Measurements from ENCODE around the gene F11. TPM values are rescaled to one million over a fixed set of nuclear protein-coding genes. Genes with fewer than 3 reads are reported as not detected.
A peak's percentile ranks its signal among the peaks of the same experiment; 100 is the strongest.
"Not testable (repeated sequence)": the region's sequence is repeated elsewhere in the genome, so short reads cannot be mapped to it uniquely, and the experiment has no call there.

The F11 gene
- total RNA-seq, 1 donor from 2014 or later = not detected

GRCh38 chr4:186297013-186297645 lies 31.1 kb downstream of the F11 start:
- FAIRE-seq = peak; percentile 95
- peak; percentile 54 to 61 for DNase-seq (ENCODE audit: low spot score in 2 of 2)

GRCh38 chr4:186298031-186298647 lies 32.1 kb downstream of the F11 start:
- FAIRE-seq (no peak), DNase-seq (ENCODE audit: low spot score in 2 of 2) (no peak)

GRCh38 chr4:186299291-186299690 lies 33.3 kb downstream of the F11 start:
- DNase-seq (ENCODE audit: low spot score in 2 of 2) (no peak), FAIRE-seq (no peak)

- DNase-seq (ENCODE audit: low spot score in 2 of 2) (no peak), FAIRE-seq (no peak)
Observed at GRCh38 chr4:186300659-186301390, 34.8 kb downstream of the F11 start.

GRCh38 chr4:186304216-186304615 lies 38.2 kb downstream of the F11 start:
- FAIRE-seq (no peak), DNase-seq (ENCODE audit: low spot score in 2 of 2) (no peak)

GRCh38 chr4:186304866-186305505 lies 39.0 kb downstream of the F11 start:
- FAIRE-seq = no peak
- DNase-seq (ENCODE audit: low spot score in 2 of 2) = no peak

- FAIRE-seq (no peak), DNase-seq (ENCODE audit: low spot score in 2 of 2) (no peak)
Observed at GRCh38 chr4:186307497-186307896, 41.5 kb downstream of the F11 start.

- FAIRE-seq (no peak), DNase-seq (ENCODE audit: low spot score in 2 of 2) (no peak)
Observed at GRCh38 chr4:186307916-186308315, 41.9 kb downstream of the F11 start.

GRCh38 chr4:186318481-186318880 lies 52.5 kb downstream of the F11 start:
- DNase-seq (ENCODE audit: low spot score in 2 of 2) (no peak), FAIRE-seq (no peak)

- DNase-seq (ENCODE audit: low spot score in 2 of 2); FAIRE-seq: not testable (repeated sequence)
Observed at GRCh38 chr4:186324660-186325059, 58.7 kb downstream of the F11 start.

GRCh38 chr4:186326391-186326790 lies 60.4 kb downstream of the F11 start:
- FAIRE-seq (no peak), DNase-seq (ENCODE audit: low spot score in 2 of 2) (no peak)

- no peak for DNase-seq (ENCODE audit: low spot score in 2 of 2)
- no peak for FAIRE-seq
Observed at GRCh38 chr4:186329372-186329771, 63.4 kb downstream of the F11 start.

GRCh38 chr4:186330368-186330767 lies 64.4 kb downstream of the F11 start:
- FAIRE-seq (no peak), DNase-seq (ENCODE audit: low spot score in 2 of 2) (no peak)

GRCh38 chr4:186335793-186336192 lies 69.8 kb downstream of the F11 start:
- no peak for FAIRE-seq

More at GRCh38 chr4:186335793-186336192, 69.8 kb downstream of the F11 start:
- no peak for DNase-seq (ENCODE audit: low spot score in 2 of 2)

Other genes with a start within 250 kb of the F11 start
- 0.41 TPM for gene TLR3, start 197.0 kb upstream of the F11 start, total RNA-seq
- gene FAM149A, start 161.5 kb upstream of the F11 start, total RNA-seq = 31.0 TPM
- gene CYP4V2, start 74.6 kb upstream of the F11 start, total RNA-seq = 7.3 TPM
- 0.82 TPM for gene KLKB1, start 38.7 kb upstream of the F11 start, total RNA-seq

All from frontal cortex (tissue), 4 donors.